Fibroblast of lung (primary cell): ENCODE data around the gene UGT2A3. TPM values are rescaled to one million over a fixed set of nuclear protein-coding genes. Genes with fewer than 3 reads are reported as not detected.

ENCODE experiments used
- DNase-seq, 2 donors: peaks; one replicate each; pipeline versions ENCODE4 v3.0.0 to v3.0.0-alpha.2; 2010; ENCODE audit warnings: low read depth in 2 of 2
- H2AFZ ChIP-seq: 2 replicates; pipeline ENCODE4 v1.5.1; 2012; ENCODE audit warnings: low read length, control low read depth, inconsistent platforms
- H3K27ac ChIP-seq: 2 replicates; pipeline ENCODE4 v1.5.1; 2011; ENCODE audit warnings: low read length, control low read depth; ENCODE audit not compliant: insufficient read depth
- H3K27me3 ChIP-seq: 2 replicates; pipeline ENCODE4 v1.5.1; 2011; ENCODE audit warnings: mild to moderate bottlenecking, low read length; ENCODE audit not compliant: control insufficient read depth, insufficient read depth
- H3K36me3 ChIP-seq: 2 replicates; pipeline ENCODE4 v1.5.1; 2011; ENCODE audit warnings: low read length; ENCODE audit not compliant: control insufficient read depth, insufficient read depth
- H3K4me1 ChIP-seq: 2 replicates; pipeline ENCODE4 v1.5.1; 2011; ENCODE audit warnings: low read length; ENCODE audit not compliant: control insufficient read depth, insufficient read depth; ENCODE audit errors: extremely low read depth
- H3K4me2 ChIP-seq: 2 replicates; pipeline ENCODE4 v1.5.1; 2011; ENCODE audit warnings: low read length, control low read depth; ENCODE audit not compliant: insufficient read depth; ENCODE audit errors: extremely low read depth
- H3K4me3 ChIP-seq, 4 experiments: fragments of 200-600 bp in 1 of 4; sonication (generic) in 1 of 4; replicated peaks in 1 of 4; 2 replicates each; pipeline ENCODE4 v1.5.1; 2011 to 2016; ENCODE audit warnings: low read length in 4 of 4, low read depth in 3 of 4, mild to moderate bottlenecking in 3 of 4, control low read depth in 2 of 4, inconsistent platforms in 1 of 4, mixed read lengths in 1 of 4; ENCODE audit not compliant: insufficient read depth in 1 of 4; ENCODE audit errors: control extremely low read depth in 1 of 4
- H3K79me2 ChIP-seq: 2 replicates; pipeline ENCODE4 v1.5.1; 2012; ENCODE audit warnings: mild to moderate bottlenecking, low read length, inconsistent platforms; ENCODE audit not compliant: control insufficient read depth, insufficient read depth
- H3K9ac ChIP-seq: 2 replicates; pipeline ENCODE4 v1.5.1; 2011; ENCODE audit warnings: mild to moderate bottlenecking, low read length, control low read depth; ENCODE audit not compliant: insufficient read depth
- H3K9me3 ChIP-seq: 2 replicates; pipeline ENCODE4 v1.5.1; 2012; ENCODE audit warnings: low read depth, low read length; ENCODE audit not compliant: control insufficient read depth, insufficient read depth
- H4K20me1 ChIP-seq: 2 replicates; pipeline ENCODE4 v1.5.1; 2011; ENCODE audit warnings: low read length; ENCODE audit not compliant: control insufficient read depth, insufficient read depth; ENCODE audit errors: extremely low read depth
- EZH2 ChIP-seq: IDR thresholded peaks from 2 replicates; pipeline ENCODE4 v1.5.1; 2012; ENCODE audit warnings: low read length, control low read depth, mild to moderate bottlenecking; ENCODE audit errors: missing control alignments
- polyA minus RNA-seq: library from RNA; depleted of rRNA, polyadenylated mRNA; stranded (reverse); fragments of >200 nt; gene quantifications from 2 replicates; pipeline ENCODE4 v1.2.3, GENCODE V29; 2011; ENCODE audit warnings: low replicate concordance
- polyA plus RNA-seq, 2 donors: library from polyadenylated mRNA; depleted of rRNA in 1 of 2; stranded (reverse) in 1 of 2; unstranded in 1 of 2; fragments of >200 nt; gene quantifications; 2 replicates each; pipeline ENCODE4 v1.2.1, GENCODE V29; 2011 to 2012; ENCODE audit warnings: missing spikeins in 1 of 2
- total RNA-seq: library from RNA; depleted of rRNA; stranded (reverse); fragments of >200 nt; gene quantifications from 2 replicates; pipeline ENCODE4 v1.2.1, GENCODE V29; 2014
- TF ChIP-seq, protein P1 (sequence below), 2 donors: IDR thresholded peaks in 1 of 2; conservative IDR thresholded peaks in 1 of 2; 1 replicate in 1 of 2; 2 replicates in 1 of 2; pipeline ENCODE4 v1.5.1; 2011 to 2012; ENCODE audit warnings: low read length in 2 of 2, control low read depth in 1 of 2, inconsistent platforms in 1 of 2, low read depth in 1 of 2, mild to moderate bottlenecking in 1 of 2

The UGT2A3 gene
- total RNA-seq (not detected in 2 replicates), polyA plus RNA-seq (not detected in 2 replicates), polyA minus RNA-seq (not detected in 2 replicates)
- not detected in 2 replicates for polyA plus RNA-seq (2012)

DNA sequence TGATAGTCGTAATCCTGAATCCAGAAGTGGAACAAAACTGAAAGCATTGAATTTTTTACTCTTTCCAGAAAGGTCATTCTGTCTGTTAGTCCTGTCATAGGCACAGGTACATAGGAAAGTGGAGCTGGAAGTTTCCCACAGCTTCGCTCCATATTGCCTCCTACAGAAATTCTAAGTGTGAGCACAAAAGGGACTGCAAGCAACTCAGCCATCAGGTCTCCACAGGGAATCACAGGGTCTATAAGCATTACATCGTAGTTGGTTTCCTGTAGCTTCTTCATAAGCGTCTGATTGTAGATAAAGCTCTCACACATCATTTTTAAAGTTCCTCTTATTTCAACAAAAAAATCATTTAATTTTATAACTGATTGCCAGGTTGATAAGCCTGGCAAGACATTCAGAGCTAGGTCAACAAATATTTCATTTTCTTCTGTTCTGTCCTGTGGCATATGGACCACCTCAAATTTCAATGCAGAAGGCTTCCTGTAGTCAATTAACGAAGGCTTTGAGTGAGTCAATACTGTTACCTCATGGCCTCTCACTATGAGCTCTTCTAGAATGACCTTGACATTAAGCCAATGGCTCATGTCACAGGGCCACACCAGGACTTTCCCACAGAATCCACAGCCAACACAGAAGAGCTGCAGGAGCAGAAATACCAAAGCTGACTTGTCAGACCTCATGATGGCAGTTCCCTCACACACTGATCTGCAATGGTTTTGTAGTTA is at the start of gene UGT2A3:
UGT2A3 (minus strand) TSS at position 727 of the 728 bp plus-strand sequence; CDS start at position 683, 44 bp downstream.
- H3K4me2 ChIP-seq = no peak within 1 kb of the TSS
- H3K27ac ChIP-seq = no peak within 1 kb of the TSS
- no peaks in the 10 kb centered on the region for H3K27me3 ChIP-seq
- H4K20me1 ChIP-seq = no peaks in the 10 kb centered on the region
- H3K9me3 ChIP-seq = no peaks in the 10 kb centered on the region
- DNase-seq = no peak
- no peaks in the 10 kb centered on the region for H3K4me1 ChIP-seq
- TF ChIP-seq, protein P1, sequence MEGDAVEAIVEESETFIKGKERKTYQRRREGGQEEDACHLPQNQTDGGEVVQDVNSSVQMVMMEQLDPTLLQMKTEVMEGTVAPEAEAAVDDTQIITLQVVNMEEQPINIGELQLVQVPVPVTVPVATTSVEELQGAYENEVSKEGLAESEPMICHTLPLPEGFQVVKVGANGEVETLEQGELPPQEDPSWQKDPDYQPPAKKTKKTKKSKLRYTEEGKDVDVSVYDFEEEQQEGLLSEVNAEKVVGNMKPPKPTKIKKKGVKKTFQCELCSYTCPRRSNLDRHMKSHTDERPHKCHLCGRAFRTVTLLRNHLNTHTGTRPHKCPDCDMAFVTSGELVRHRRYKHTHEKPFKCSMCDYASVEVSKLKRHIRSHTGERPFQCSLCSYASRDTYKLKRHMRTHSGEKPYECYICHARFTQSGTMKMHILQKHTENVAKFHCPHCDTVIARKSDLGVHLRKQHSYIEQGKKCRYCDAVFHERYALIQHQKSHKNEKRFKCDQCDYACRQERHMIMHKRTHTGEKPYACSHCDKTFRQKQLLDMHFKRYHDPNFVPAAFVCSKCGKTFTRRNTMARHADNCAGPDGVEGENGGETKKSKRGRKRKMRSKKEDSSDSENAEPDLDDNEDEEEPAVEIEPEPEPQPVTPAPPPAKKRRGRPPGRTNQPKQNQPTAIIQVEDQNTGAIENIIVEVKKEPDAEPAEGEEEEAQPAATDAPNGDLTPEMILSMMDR (conservative IDR thresholded peaks at IDR 0.05 in 1 of 2, IDR thresholded peaks at IDR 0.05 in 1 of 2; ENCODE audit: low read depth in 1 of 2, low read length in 2 of 2) = no peak
- H3K4me3 ChIP-seq = no peak within 1 kb of the TSS
- no peaks in the 10 kb centered on the region for H3K36me3 ChIP-seq
- H3K79me2 ChIP-seq = no peaks in the 10 kb centered on the region
- no peak within 1 kb of the TSS for H3K9ac ChIP-seq
- H2AFZ ChIP-seq = no peak within 1 kb of the TSS

DNA sequence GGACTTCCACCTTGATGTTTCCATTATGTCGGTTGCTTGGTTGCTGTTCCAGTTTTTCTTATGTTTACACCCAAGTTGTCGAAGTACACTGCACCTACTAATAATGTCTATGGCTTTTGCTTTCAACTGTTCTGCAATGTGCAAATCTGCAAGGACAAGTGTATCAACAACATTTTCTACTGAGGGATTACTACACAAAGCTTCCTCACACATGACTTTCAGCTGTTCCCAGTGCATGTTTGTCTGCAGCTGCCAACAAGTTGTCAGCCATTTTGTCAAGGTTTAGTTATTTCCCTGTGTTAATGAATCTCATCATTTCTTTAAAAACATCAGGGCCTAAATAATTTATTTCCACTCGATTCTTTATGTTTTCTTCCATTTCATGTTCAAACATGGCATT is 45.4 kb upstream of the UGT2A3 start:
- no peak for TF ChIP-seq EZH2
- TF ChIP-seq, protein P1 (conservative IDR thresholded peaks at IDR 0.05 in 1 of 2, IDR thresholded peaks at IDR 0.05 in 1 of 2; ENCODE audit: low read depth in 1 of 2, low read length in 2 of 2) = no peak
- H3K27me3 ChIP-seq = no peaks in the 10 kb centered on the region
- no peak for DNase-seq
- H4K20me1 ChIP-seq = no peaks in the 10 kb centered on the region
- H3K4me1 ChIP-seq = no peaks in the 10 kb centered on the region
- H3K79me2 ChIP-seq = no peaks in the 10 kb centered on the region
- H3K36me3 ChIP-seq = no peaks in the 10 kb centered on the region
- H3K4me3 ChIP-seq = no peak overlapping the region
- H3K27ac ChIP-seq = no peak overlapping the region
- no peak overlapping the region for H2AFZ ChIP-seq
- no peak overlapping the region for H3K4me2 ChIP-seq
- no peak overlapping the region for H3K9ac ChIP-seq
- no peaks in the 10 kb centered on the region for H3K9me3 ChIP-seq

DNA sequence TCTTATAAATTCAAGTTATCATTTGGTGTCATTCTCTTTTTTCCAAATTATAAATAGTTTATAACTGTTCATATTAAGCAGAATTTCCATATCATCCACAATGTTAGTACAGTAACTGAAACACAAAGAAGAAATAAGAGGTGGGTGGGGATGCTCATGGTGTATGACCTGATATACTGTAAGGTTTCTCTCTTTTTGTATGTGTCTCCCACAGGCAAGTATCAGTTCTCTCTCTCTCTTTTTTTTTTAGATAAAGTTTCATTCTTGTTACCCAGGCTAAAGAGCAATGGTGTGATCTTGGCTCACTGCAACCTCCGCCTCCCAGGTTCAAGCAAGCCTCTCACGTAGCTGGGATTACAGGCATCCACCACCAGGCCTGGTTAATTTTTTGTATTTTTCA is 43.7 kb upstream of the UGT2A3 start:
- Histone ChIP-seq H2AFZ (no peak overlapping the region), H3K4me2 (no peak overlapping the region), H3K4me1 (no peaks in the 10 kb centered on the region), H3K9ac (no peak overlapping the region), H3K9me3 (no peaks in the 10 kb centered on the region), H3K27me3 (no peaks in the 10 kb centered on the region), H3K79me2 (no peaks in the 10 kb centered on the region), H4K20me1 (no peaks in the 10 kb centered on the region), H3K4me3 (no peak overlapping the region), H3K27ac (no peak overlapping the region), H3K36me3 (no peaks in the 10 kb centered on the region)
- no peak for TF ChIP-seq EZH2
- TF ChIP-seq, protein P1 (conservative IDR thresholded peaks at IDR 0.05 in 1 of 2, IDR thresholded peaks at IDR 0.05 in 1 of 2; ENCODE audit: low read depth in 1 of 2, low read length in 2 of 2) = no peak
- DNase-seq = no peak
